K562 (cell line): Measurements from ENCODE around the gene RCL1. TPM values are rescaled to one million over a fixed set of nuclear protein-coding genes. Genes with fewer than 3 reads are reported as not detected.

Experiments
- ATAC-seq: fragments of 200-7000 bp; cut with Tn5 transposase; 3 replicates; pipeline ENCODE4 v1.9.1; 2020; ENCODE audit warnings: moderate library complexity
- BruUV-seq: library from RNA; stranded (reverse); fragments of 400-500 nt; replicated peaks from 2 replicates; lab custom pipeline; 2021; lab: Mats Ljungman, UMichigan
- CTCF ChIA-PET: fragments of 300-600 bp; formaldehyde crosslinking; extraction: SDS; loops from one replicate; lab custom pipeline; 2021; ENCODE audit warnings: low intra/inter-chr PET ratio; lab: Yijun Ruan, JAX
- POLR2A ChIA-PET: fragments of 300-600, 350-650 bp; sonication (Branson Sonifier 250); formaldehyde crosslinking; extraction: SDS; loops from one replicate; lab custom pipeline; 2021; ENCODE audit warnings: antibody characterized with exemption, inconsistent platforms; lab: Yijun Ruan, JAX
- DNase-seq, 4 experiments: peaks; one replicate each; pipeline versions ENCODE4 v3.0.0 to v3.0.0-alpha.2; 2011 to 2018; ENCODE audit warnings: low spot score in 3 of 4, mixed read lengths in 3 of 4; ENCODE audit errors: extremely low read depth in 1 of 4
- FAIRE-seq: peaks from 2 replicates; lab custom pipeline; 2011; peaks lifted over from hg19 to GRCh38; lab: Jason Lieb, UNC
- H2AFZ ChIP-seq: 2 replicates; pipeline ENCODE4 v1.6.0; 2011; ENCODE audit warnings: low read depth, low read length, control low read depth, inconsistent platforms
- H3K27ac ChIP-seq: fragments of 200-600 bp; 3 replicates; pipeline ENCODE4 v1.8.0; 2011; ENCODE audit warnings: low read depth, mild to moderate bottlenecking, control low read depth, inconsistent platforms, low read length, moderate library complexity, mixed read lengths; ENCODE audit errors: extremely low read depth
- H3K27me3 ChIP-seq, 2 experiments: fragments of 300-600 bp in 1 of 2; 2 replicates in 1 of 2; 3 replicates in 1 of 2; pipeline versions ENCODE4 v1.6.0 to v1.8.0; 2011; ENCODE audit warnings: inconsistent platforms in 2 of 2, low read length in 2 of 2, mild to moderate bottlenecking in 1 of 2, mixed read lengths in 1 of 2, moderate library complexity in 1 of 2; ENCODE audit not compliant: control insufficient read depth in 2 of 2, insufficient read depth in 2 of 2
- H3K36me3 ChIP-seq: fragments of 300-600 bp; 3 replicates; pipeline ENCODE4 v1.8.0; 2011; ENCODE audit warnings: mild to moderate bottlenecking, low read length, inconsistent platforms; ENCODE audit not compliant: control insufficient read depth, insufficient read depth
- H3K4me1 ChIP-seq, 2 experiments: fragments of 200-600 bp in 1 of 2; replicated peaks in 1 of 2; 2 replicates in 1 of 2; 3 replicates in 1 of 2; pipeline versions ENCODE4 v1.5.1 to v1.8.0; 2011; ENCODE audit warnings: inconsistent platforms in 2 of 2, low read length in 2 of 2, mild to moderate bottlenecking in 1 of 2, mixed read lengths in 1 of 2, moderate library complexity in 1 of 2; ENCODE audit not compliant: control insufficient read depth in 2 of 2, insufficient read depth in 2 of 2
- H3K4me2 ChIP-seq: 2 replicates; pipeline ENCODE4 v1.6.1; 2011; ENCODE audit warnings: low read length, control low read depth, inconsistent platforms, mixed read lengths; ENCODE audit not compliant: insufficient read depth
- H3K4me3 ChIP-seq: fragments of 200-600 bp; sonication (generic), shearing (Covaris generic); 2 replicates; pipeline ENCODE4 v1.5.1; 2016; ENCODE audit warnings: control low read depth, inconsistent platforms
- H3K79me2 ChIP-seq: fragments of 200-600 bp; 3 replicates; pipeline ENCODE4 v1.8.0; 2011; ENCODE audit warnings: low read length, inconsistent platforms; ENCODE audit not compliant: control insufficient read depth, insufficient read depth
- H3K9ac ChIP-seq, 2 experiments: 2 replicates each; pipeline versions ENCODE4 v1.6.0 to v1.6.1; 2011; ENCODE audit warnings: low read depth in 2 of 2, low read length in 2 of 2, control low read depth in 1 of 2, inconsistent platforms in 1 of 2, mild to moderate bottlenecking in 1 of 2, mixed read lengths in 1 of 2; ENCODE audit not compliant: insufficient read depth in 1 of 2
- H3K9me1 ChIP-seq: one replicate; pipeline ENCODE4 v1.6.0; 2011; ENCODE audit warnings: inconsistent platforms, mild to moderate bottlenecking, low read length, moderate library complexity; ENCODE audit not compliant: control insufficient read depth, insufficient read depth
- H3K9me3 ChIP-seq: replicated peaks from 2 replicates; pipeline ENCODE4 v1.5.1; 2011; ENCODE audit warnings: low read depth, low read length, inconsistent platforms; ENCODE audit not compliant: control insufficient read depth, insufficient read depth
- H4K20me1 ChIP-seq: replicated peaks from 2 replicates; pipeline ENCODE4 v1.6.1; 2011; ENCODE audit warnings: low read length, inconsistent platforms, mixed read lengths; ENCODE audit not compliant: control insufficient read depth, insufficient read depth
- CXXC5 ChIP-seq: fragments of 250-450 bp; sonication (Bioruptor Pico); IDR thresholded peaks from 2 replicates; pipeline ENCODE4 v1.8.0; 2022; ENCODE audit warnings: inconsistent platforms, mild to moderate bottlenecking, moderate library complexity
- HCFC1 ChIP-seq: IDR thresholded peaks from 2 replicates; pipeline ENCODE4 v1.6.1; 2012; ENCODE audit warnings: low read depth, low read length, improper control_type of control experiment
- KAT7 ChIP-seq: sonication (generic); formaldehyde crosslinking; IDR thresholded peaks from 2 replicates; pipeline ENCODE4 v1.8.0; 2022; ENCODE audit warnings: missing genetic modification reagents, mild to moderate bottlenecking, borderline replicate concordance
- NCOA6 ChIP-seq: fragments of 450-650 bp; IDR thresholded peaks from 2 replicates; pipeline ENCODE4 v1.6.1; 2017; ENCODE audit warnings: mild to moderate bottlenecking
- SMARCE1 ChIP-seq: fragments of 450-650 bp; IDR thresholded peaks from 2 replicates; pipeline ENCODE4 v1.7.1; 2016; ENCODE audit warnings: mild to moderate bottlenecking
- WGBS: fragments of 100-300 bp; shearing (Covaris generic); methylation state at CpG from one replicate; pipeline ENCODE4 v1.1.6; 2016; ENCODE audit warnings: low coverage, mixed read lengths; ENCODE audit not compliant: insufficient coverage; ENCODE audit errors: missing lambda C conversion rate; 5-methylcytosine and 5-hydroxymethylcytosine counted together
- in situ Hi-C: fragments of 300-500 bp; cut with MboI; formaldehyde crosslinking; loops from 4 replicates; pipeline ENCODE4 v1.15.0; 2018; ENCODE audit warnings: inconsistent platforms, mixed read lengths
- intact Hi-C: fragments of 100-400 bp; cut with micrococcal nuclease; formaldehyde crosslinking; loops from 2 replicates; pipeline ENCODE4 v1.14.2; 2022
- polyA plus RNA-seq, 8 experiments: library from polyadenylated mRNA; depleted of rRNA in 4 of 8; stranded (reverse) in 5 of 8; unstranded in 3 of 8; fragments of >200 nt; fragmentation: Nextera tagmentation in 2 of 8; fragmentation: Illumina TruSeq in 1 of 8; extraction: Ambion mirVana in 2 of 8; extraction: Trizol in 1 of 8; gene quantifications; 2 replicates each; pipeline versions ENCODE4 v1.2.1 to v1.2.3, GENCODE V29; 2011 to 2014; ENCODE audit warnings: inconsistent platforms in 1 of 8, missing spikeins in 1 of 8
- total RNA-seq, 7 experiments: library from RNA; depleted of rRNA in 6 of 7; stranded (reverse); fragments of >200 nt in 6 of 7; fragmentation: Illumina TruSeq in 2 of 7; extraction: Trizol in 2 of 7; gene quantifications; 2 replicates each; pipeline versions ENCODE4 v1.2.1 to v1.2.3, GENCODE V29; 2011 to 2021; ENCODE audit warnings: low replicate concordance in 1 of 7
- TF ChIP-seq, protein P1 (sequence below): fragments of 450-650 bp; formaldehyde crosslinking; IDR thresholded peaks from 2 replicates; pipeline ENCODE4 v1.4.0; 2020; ENCODE audit warnings: mild to moderate bottlenecking, moderate library complexity

Gene RCL1
- total and polyA plus RNA-seq, 9 of the 15 experiments (the other 6 are each of a cell fraction or from before 2014, with no cell fraction given): 24.0 to 67.7 (median 38.6) TPM

DNA sequence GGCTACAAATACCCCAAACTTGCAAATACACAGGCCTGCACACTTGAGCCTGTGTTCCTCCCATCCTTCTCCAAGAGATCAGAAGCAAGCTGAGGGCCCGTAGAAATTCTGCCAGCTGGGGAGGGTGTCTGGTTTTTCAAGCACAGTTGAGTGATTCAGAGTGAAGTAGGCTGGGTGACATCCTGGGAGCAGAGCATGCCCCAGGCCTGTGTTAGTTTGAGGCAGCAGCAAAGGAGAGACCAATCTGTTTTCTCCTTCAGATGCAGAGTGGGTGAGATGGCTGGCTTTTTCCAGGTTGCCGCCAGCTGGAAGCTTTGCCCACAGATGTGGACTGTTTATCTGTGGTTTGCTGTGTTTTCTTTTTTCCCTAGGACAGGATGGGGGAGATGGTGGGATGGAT, 63.1 kb downstream of the RCL1 start:
- Histone ChIP-seq H3K36me3 (peaks cover 78% of the 10 kb centered on the region), H3K4me2 (peak overlapping the region; percentile 78), H2AFZ (no peak overlapping the region), H3K9me3 (no peaks in the 10 kb centered on the region), H3K27me3 (no peaks in the 10 kb centered on the region), H3K4me1 (peaks cover 50 to 81% of the 10 kb centered on the region in 2 experiments), H3K9ac (peak overlapping the region; percentile 67 to 69; a peak in 3 of 4 replicates), H4K20me1 (no peaks in the 10 kb centered on the region), H3K27ac (peak overlapping the region; percentile 96), H3K9me1 (no peaks in the 10 kb centered on the region), H3K4me3 (no peak overlapping the region), H3K79me2 (peaks cover 72% of the 10 kb centered on the region)
- DNase-seq: peak in 1 of 4 experiments; percentile 22
- in situ Hi-C loops: no loop called here
- FAIRE-seq: no peak
- WGBS: 24% methylated on average over 2 of the region's 2 CpGs
- intact Hi-C loops: no loop called here
- TF ChIP-seq HCFC1 (no peak), CXXC5 (CRISPR knock-in tag) (peak; percentile 17)
- ChIA-PET POLR2A (interaction anchor here (0.7 to 1.6 kb wide), 3 partner anchors 11 to 1023 kb away, joined by 3 to 4 read pairs (median 3); no protein-coding TSS in a partner anchor), CTCF (no interaction called here)
- BruUV-seq: TSS peak; percentile 7
- no peak for ATAC-seq

DNA sequence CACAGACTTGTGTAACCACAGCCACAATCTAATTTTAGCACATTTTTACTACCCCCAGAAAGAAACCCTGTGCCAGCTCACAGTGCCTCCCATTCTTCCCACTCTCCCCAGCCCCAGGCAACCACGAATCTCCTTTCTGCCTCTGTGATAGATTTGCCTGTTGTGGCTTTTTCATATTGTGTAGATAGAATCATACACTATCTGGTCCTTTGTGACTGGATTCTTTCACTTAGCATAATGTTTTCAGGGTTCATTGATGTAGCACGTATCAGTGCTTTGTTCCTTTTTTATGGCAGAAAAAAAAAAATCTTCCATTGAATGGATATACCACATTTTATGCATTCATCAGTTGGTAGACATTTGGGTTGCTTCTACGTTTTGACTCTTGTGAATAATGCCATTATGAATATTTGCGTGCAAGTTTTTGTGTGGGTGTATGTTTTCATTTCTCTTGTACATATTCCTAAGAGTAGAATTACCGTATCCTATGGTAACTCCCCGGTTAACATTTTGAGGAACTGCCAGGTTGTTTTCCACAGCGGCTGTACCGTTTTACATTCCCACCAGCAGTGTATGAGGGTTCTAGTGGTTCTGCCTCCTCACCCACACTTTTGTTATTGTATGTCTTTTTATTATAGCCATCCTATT, 64.5 kb downstream of the RCL1 start:
- TF ChIP-seq, protein P1, sequence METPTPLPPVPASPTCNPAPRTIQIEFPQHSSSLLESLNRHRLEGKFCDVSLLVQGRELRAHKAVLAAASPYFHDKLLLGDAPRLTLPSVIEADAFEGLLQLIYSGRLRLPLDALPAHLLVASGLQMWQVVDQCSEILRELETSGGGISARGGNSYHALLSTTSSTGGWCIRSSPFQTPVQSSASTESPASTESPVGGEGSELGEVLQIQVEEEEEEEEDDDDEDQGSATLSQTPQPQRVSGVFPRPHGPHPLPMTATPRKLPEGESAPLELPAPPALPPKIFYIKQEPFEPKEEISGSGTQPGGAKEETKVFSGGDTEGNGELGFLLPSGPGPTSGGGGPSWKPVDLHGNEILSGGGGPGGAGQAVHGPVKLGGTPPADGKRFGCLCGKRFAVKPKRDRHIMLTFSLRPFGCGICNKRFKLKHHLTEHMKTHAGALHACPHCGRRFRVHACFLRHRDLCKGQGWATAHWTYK (CRISPR knock-in tag): no peak
- no peak for TF ChIP-seq KAT7 (CRISPR knock-in tag)
- TF ChIP-seq SMARCE1: no peak
- no peak for TF ChIP-seq NCOA6
- TF ChIP-seq, all 486 proteins: peak for 0
- ChIA-PET CTCF (no interaction called here), POLR2A (interaction anchor here (0.8 kb wide), 1 partner anchor 13 kb away, joined by 3 read pairs; no protein-coding TSS in a partner anchor)
- Histone ChIP-seq H3K9ac (peak overlapping the region in 1 of 2 experiments; percentile 69; a peak in 1 of 4 replicates), H3K36me3 (peaks cover 81% of the 10 kb centered on the region), H3K4me2 (no peak overlapping the region), H3K4me1 (peaks cover 55 to 84% of the 10 kb centered on the region in 2 experiments), H3K27me3 (no peaks in the 10 kb centered on the region), H3K27ac (peak overlapping the region; percentile 96; the same call in 2 of the 3 replicates), H3K79me2 (peaks cover 79% of the 10 kb centered on the region), H2AFZ (no peak overlapping the region), H4K20me1 (no peaks in the 10 kb centered on the region), H3K9me1 (no peaks in the 10 kb centered on the region), H3K9me3 (no peaks in the 10 kb centered on the region), H3K4me3 (no peak overlapping the region)
- ATAC-seq: no peak
- in situ Hi-C loops (no loop called here), intact Hi-C loops (no loop called here)
- DNase-seq: no peak
- BruUV-seq: no TSS peak
- WGBS: 61% methylated on average over 8 of the region's 8 CpGs
- FAIRE-seq: no peak
